Stimulated activated CD4-positive, alpha-beta T cell treated with anti-CD3 and anti-CD28 coated beads, Interleukin-4, amount 100 ng/mL, for 24 hours (primary cell): ENCODE results near the gene PTPRG.

Source experiments
- DNase-seq: peaks from one replicate; pipeline ENCODE4 v3.0.0-alpha.2; 2020

PTPRG gene

GRCh38 chr3:61774279-61774890 is 213.0 kb downstream of the PTPRG start:
- no peak for DNase-seq

GRCh38 chr3:61776390-61776789 is 215.0 kb downstream of the PTPRG start:
- DNase-seq = no peak

GRCh38 chr3:61777483-61777882 is 216.1 kb downstream of the PTPRG start:
- DNase-seq = no peak

- no peak for DNase-seq
Observed at GRCh38 chr3:61778095-61778494, 216.7 kb downstream of the PTPRG start.

GRCh38 chr3:61780016-61780415 is 218.6 kb downstream of the PTPRG start:
- DNase-seq = no peak

- DNase-seq = no peak
Observed at GRCh38 chr3:61780455-61781228, 219.3 kb downstream of the PTPRG start.

GRCh38 chr3:61783993-61784718 is 222.8 kb downstream of the PTPRG start:
- DNase-seq = no peak

GRCh38 chr3:61788623-61789507 is 227.5 kb downstream of the PTPRG start:
- DNase-seq = no peak

- no peak for DNase-seq
Observed at GRCh38 chr3:61789861-61790260, 228.5 kb downstream of the PTPRG start.

- DNase-seq = no peak
Observed at GRCh38 chr3:61790411-61790810, 229.0 kb downstream of the PTPRG start.

GRCh38 chr3:61793056-61793455 is 231.7 kb downstream of the PTPRG start:
- DNase-seq = no peak

GRCh38 chr3:61793521-61793920 is 232.2 kb downstream of the PTPRG start:
- DNase-seq = no peak

GRCh38 chr3:61794341-61794740 is 233.0 kb downstream of the PTPRG start:
- DNase-seq = no peak

GRCh38 chr3:61794961-61795360 is 233.6 kb downstream of the PTPRG start:
- DNase-seq = no peak

GRCh38 chr3:61796088-61796680 is 234.8 kb downstream of the PTPRG start:
- no peak for DNase-seq

GRCh38 chr3:61796911-61797310 is 235.5 kb downstream of the PTPRG start:
- DNase-seq = no peak

- DNase-seq = no peak
Observed at GRCh38 chr3:61802772-61803171, 241.4 kb downstream of the PTPRG start.

- DNase-seq = no peak
Observed at GRCh38 chr3:61803983-61804382, 242.6 kb downstream of the PTPRG start.

- DNase-seq = no peak
Observed at GRCh38 chr3:61804782-61805181, 243.4 kb downstream of the PTPRG start.

GRCh38 chr3:61805510-61806080 is 244.2 kb downstream of the PTPRG start:
- no peak for DNase-seq

GRCh38 chr3:61806810-61807209 is 245.4 kb downstream of the PTPRG start:
- no peak for DNase-seq

GRCh38 chr3:61807865-61808276 is 246.5 kb downstream of the PTPRG start:
- DNase-seq = no peak
